Panc1 (cell line): Measurements from ENCODE around the gene RHBDL3. TPM values are rescaled to one million over a fixed set of nuclear protein-coding genes. Genes with fewer than 3 reads are reported as not detected.

Experiments used
- ATAC-seq: fragments of 200-7000 bp; cut with Tn5 transposase; 2 replicates; pipeline ENCODE4 v1.9.1; 2020; ENCODE audit warnings: mild to moderate bottlenecking, moderate library complexity
- BruUV-seq: library from RNA; stranded (reverse); fragments of 400-500 nt; replicated peaks from 2 replicates; lab custom pipeline; 2021; lab: Mats Ljungman, UMichigan
- CTCF ChIA-PET: fragments of 300-600 bp; sonication (Branson Sonifier 250); formaldehyde crosslinking; loops from one replicate; lab custom pipeline; 2022; ENCODE audit warnings: antibody characterized with exemption; lab: Charles Lee
- POLR2A ChIA-PET: fragments of 300-600 bp; sonication (Branson Sonifier 250); formaldehyde crosslinking; loops from one replicate; lab custom pipeline; 2022; ENCODE audit warnings: antibody characterized with exemption; lab: Charles Lee
- DNase-seq: peaks from one replicate; pipeline ENCODE4 v3.0.0-alpha.2; 2010; ENCODE audit warnings: low read depth, low spot score
- H3K27ac ChIP-seq: 2 replicates; pipeline ENCODE4 v1.5.1; 2011; ENCODE audit warnings: mild to moderate bottlenecking, low read length, inconsistent platforms
- H3K27me3 ChIP-seq: fragments of 200-500 bp; sonication (Bioruptor generic); 2 replicates; pipeline ENCODE4 v1.6.0; 2014; ENCODE audit warnings: low read length, inconsistent platforms; ENCODE audit not compliant: control insufficient read depth, insufficient read depth
- H3K36me3 ChIP-seq: fragments of 200-500 bp; sonication (Bioruptor generic); 2 replicates; pipeline ENCODE4 v1.5.1; 2014; ENCODE audit warnings: inconsistent platforms, mild to moderate bottlenecking, low read length, moderate library complexity; ENCODE audit not compliant: control insufficient read depth, insufficient read depth
- H3K4me1 ChIP-seq: 2 replicates; pipeline ENCODE4 v1.5.1; 2011; ENCODE audit warnings: inconsistent platforms, mild to moderate bottlenecking, low read length, moderate library complexity; ENCODE audit not compliant: control insufficient read depth, insufficient read depth
- H3K4me3 ChIP-seq, 2 experiments: 2 replicates each; pipeline ENCODE4 v1.5.1; 2011 to 2012; ENCODE audit warnings: low read depth in 2 of 2, low read length in 2 of 2, mild to moderate bottlenecking in 2 of 2, inconsistent platforms in 1 of 2, moderate library complexity in 1 of 2
- H3K9me3 ChIP-seq: fragments of 200-500 bp; sonication (Bioruptor generic); 2 replicates; pipeline ENCODE4 v1.5.1; 2014; ENCODE audit warnings: low read depth, mild to moderate bottlenecking, inconsistent platforms, low read length, moderate library complexity; ENCODE audit not compliant: control insufficient read depth, insufficient read depth
- CTCF ChIP-seq: fragments of 450-650 bp; IDR thresholded peaks from 2 replicates; pipeline ENCODE4 v1.5.1; 2017; ENCODE audit warnings: mild to moderate bottlenecking
- POLR2AphosphoS5 ChIP-seq: IDR thresholded peaks from 2 replicates; pipeline ENCODE4 v1.6.1; 2012; ENCODE audit warnings: mild to moderate bottlenecking, low read depth, low read length, moderate library complexity
- REST ChIP-seq, 2 experiments: IDR thresholded peaks; 2 replicates each; pipeline ENCODE4 v1.6.1; 2011 to 2012; ENCODE audit warnings: low read depth in 2 of 2, control low read depth in 1 of 2, low read length in 1 of 2, mild to moderate bottlenecking in 1 of 2, moderate library complexity in 1 of 2; ENCODE audit not compliant: insufficient read depth in 1 of 2
- SIN3A ChIP-seq: IDR thresholded peaks from 2 replicates; pipeline ENCODE4 v1.6.1; 2012; ENCODE audit warnings: low read depth, mild to moderate bottlenecking, low read length, moderate library complexity, borderline replicate concordance; ENCODE audit not compliant: insufficient read depth
- TCF7L2 ChIP-seq: IDR thresholded peaks from 2 replicates; pipeline ENCODE4 v1.6.1; 2011; ENCODE audit warnings: mild to moderate bottlenecking, low read depth, low read length, inconsistent platforms
- in situ Hi-C: cut with HindIII; loops from 2 replicates; pipeline ENCODE4 v1.10.0; 2016; ENCODE audit warnings: low sequenced_read_pairs, low pct_unique_long_range_greater_than_20kb
- intact Hi-C: fragments of 100-400 bp; cut with micrococcal nuclease; formaldehyde crosslinking; loops from one replicate; pipeline ENCODE4 v1.10.0; 2022; ENCODE audit not compliant: unreplicated experiment
- total RNA-seq: library from RNA; stranded (reverse); gene quantifications from one replicate; pipeline ENCODE4 v1.2.1, GENCODE V29; 2021; ENCODE audit not compliant: unreplicated experiment

Gene RHBDL3
- total RNA-seq, 1 experiment from 2014 or later = 3.2 TPM

- no peak overlapping the region for H3K27ac ChIP-seq
- H3K4me3 ChIP-seq = no peak overlapping the region
- H3K4me1 ChIP-seq = 0 out of 2 replicates have a peak, but pooled peaks cover 3% of the 10 kb centered on the region
- no TSS peak for BruUV-seq
- no peaks in the 10 kb centered on the region for H3K27me3 ChIP-seq
- H3K9me3 ChIP-seq = no peaks in the 10 kb centered on the region
- in situ Hi-C loops = no loop called here
- ATAC-seq (no peak), DNase-seq (no peak)
- POLR2A ChIA-PET = no interaction called here
- CTCF ChIA-PET = no interaction called here
- no peaks in the 10 kb centered on the region for H3K36me3 ChIP-seq
- intact Hi-C loops = no loop called here
- TF ChIP-seq POLR2AphosphoS5 (no peak), CTCF (no peak), REST (IDR thresholded peaks at IDR 0.05; ENCODE audit: insufficient read depth in 1 of 2, low read depth in 2 of 2, low read length in 1 of 2) (no peak), TCF7L2 (no peak), SIN3A (no peak)
These were observed 19.7 kb downstream of the RHBDL3 start for GRCh38 chr17:32285306-32285705.

DNA sequence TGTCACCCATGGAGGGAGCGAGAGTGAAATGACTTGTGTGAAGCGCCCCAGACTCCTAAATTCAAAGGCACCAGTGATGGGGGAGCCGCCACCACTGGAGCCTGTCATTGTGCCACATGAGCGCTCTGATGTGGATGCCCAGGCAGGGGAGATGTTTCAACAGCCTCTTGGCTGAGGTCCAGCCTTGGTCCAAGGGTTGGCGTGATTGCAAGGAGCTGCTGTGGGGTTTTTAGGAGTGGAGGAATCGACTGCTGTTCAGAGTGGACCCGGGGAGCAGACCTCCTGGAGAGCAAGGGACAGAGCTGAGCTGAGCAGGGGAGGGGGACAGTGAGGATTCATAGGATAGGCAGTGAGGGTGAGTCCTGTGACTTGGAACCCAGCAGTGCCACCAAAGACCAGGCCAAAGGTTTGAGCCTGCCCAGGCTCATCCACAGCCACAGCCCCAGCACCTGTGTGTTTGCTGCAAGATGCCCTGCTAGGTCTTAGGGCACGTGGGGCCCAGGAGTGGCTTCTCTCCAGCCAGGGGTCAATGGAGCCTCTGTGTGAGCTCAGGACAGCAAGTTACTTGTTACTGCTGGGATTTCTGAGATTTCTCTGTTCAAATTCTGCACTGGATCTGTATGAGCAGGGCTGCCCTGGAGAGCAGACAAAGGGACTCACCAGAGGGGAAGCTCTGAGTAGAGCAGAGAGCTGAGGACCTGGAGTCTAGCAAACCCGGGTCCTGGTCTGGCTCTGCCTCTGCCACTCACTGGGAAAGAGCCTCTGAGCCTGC lies 20.3 kb downstream of the RHBDL3 start:
- intact Hi-C loops (no loop called here), in situ Hi-C loops (no loop called here)
- TF ChIP-seq CTCF (no peak), SIN3A (no peak), REST (IDR thresholded peaks at IDR 0.05; ENCODE audit: insufficient read depth in 1 of 2, low read depth in 2 of 2, low read length in 1 of 2) (no peak), TCF7L2 (no peak), POLR2AphosphoS5 (no peak)
- DNase-seq = no peak
- no TSS peak for BruUV-seq
- 0 out of 2 replicates have a peak, but pooled peaks cover under 1% of the 10 kb centered on the region for H3K4me1 ChIP-seq
- no peaks in the 10 kb centered on the region for H3K9me3 ChIP-seq
- ChIA-PET POLR2A (no interaction called here), CTCF (no interaction called here)
- H3K27me3 ChIP-seq = no peaks in the 10 kb centered on the region
- ATAC-seq = no peak
- H3K36me3 ChIP-seq = no peaks in the 10 kb centered on the region
- H3K4me3 ChIP-seq = no peak overlapping the region
- no peak overlapping the region for H3K27ac ChIP-seq
